Uterus (tissue), 4 donors: Measurements from ENCODE around the gene ATP5F1C. TPM values are rescaled to one million over a fixed set of nuclear protein-coding genes. Genes with fewer than 3 reads are reported as not detected.
"Not testable (repeated sequence)": the region's sequence is repeated elsewhere in the genome, so short reads cannot be mapped to it uniquely, and the experiment has no call there.

Experiments
- DNase-seq, 2 donors: peaks; one replicate each; pipeline ENCODE4 v3.0.0-alpha.2; 2019 to 2020
- H3K27ac ChIP-seq, 2 donors: fragments of 200-600 bp; sonication (generic); 1 replicate in 1 of 2; 2 replicates in 1 of 2; pipeline ENCODE4 v1.5.1; 2016 to 2018
- H3K27me3 ChIP-seq, 2 donors: fragments of 200-600 bp; sonication (generic); one replicate each; pipeline ENCODE4 v1.5.1; 2018 to 2019; ENCODE audit warnings: control low read depth in 1 of 2
- H3K36me3 ChIP-seq, 2 donors: fragments of 200-600 bp; sonication (generic); one replicate each; pipeline ENCODE4 v1.5.1; 2019; ENCODE audit warnings: control low read depth in 1 of 2
- H3K4me1 ChIP-seq, 2 donors: fragments of 200-600 bp; sonication (generic); one replicate each; pipeline ENCODE4 v1.5.1; 2018 to 2019; ENCODE audit warnings: control low read depth in 1 of 2
- H3K4me3 ChIP-seq, 2 donors: fragments of 200-600 bp; sonication (generic); 1 replicate in 1 of 2; 2 replicates in 1 of 2; pipeline ENCODE4 v1.5.1; 2018 to 2019; ENCODE audit warnings: mild to moderate bottlenecking in 1 of 2
- H3K9me3 ChIP-seq, 2 donors: fragments of 200-600 bp; sonication (generic); one replicate each; pipeline ENCODE4 v1.5.1; 2019; ENCODE audit warnings: control low read depth in 1 of 2
- CTCF ChIP-seq, 4 experiments: fragments of 200-600 bp in 2 of 4; fragments of 450-650 bp in 2 of 4; sonication (generic) in 2 of 4; IDR thresholded peaks; one replicate each; pipeline ENCODE4 v1.5.1; 2016 to 2019; ENCODE audit warnings: antibody characterized with exemption in 4 of 4, mild to moderate bottlenecking in 2 of 4, moderate library complexity in 1 of 4
- POLR2A ChIP-seq, 2 donors: fragments of 450-650 bp; IDR thresholded peaks; one replicate each; pipeline ENCODE4 v1.6.1; 2016; ENCODE audit warnings: antibody characterized with exemption in 2 of 2, mild to moderate bottlenecking in 1 of 2, moderate library complexity in 1 of 2
- intact Hi-C: fragments of 100-400 bp; cut with DNase I; formaldehyde crosslinking; loops from one replicate; pipeline ENCODE4 v1.15.1; 2023; ENCODE audit warnings: low total_unique reads
- total RNA-seq, 4 donors: library from RNA; depleted of rRNA in 3 of 4; stranded (reverse); fragments of >200 nt in 3 of 4; gene quantifications; one replicate each; pipeline versions ENCODE4 v1.1.0 to v1.2.4, GENCODE V29; 2014 to 2023
- donor health status: DM: yes; HTN: yes; CAD: no.

The ATP5F1C gene
- total RNA-seq, 4 donors from 2014 or later = 126 to 327 (median 230) TPM

DNA sequence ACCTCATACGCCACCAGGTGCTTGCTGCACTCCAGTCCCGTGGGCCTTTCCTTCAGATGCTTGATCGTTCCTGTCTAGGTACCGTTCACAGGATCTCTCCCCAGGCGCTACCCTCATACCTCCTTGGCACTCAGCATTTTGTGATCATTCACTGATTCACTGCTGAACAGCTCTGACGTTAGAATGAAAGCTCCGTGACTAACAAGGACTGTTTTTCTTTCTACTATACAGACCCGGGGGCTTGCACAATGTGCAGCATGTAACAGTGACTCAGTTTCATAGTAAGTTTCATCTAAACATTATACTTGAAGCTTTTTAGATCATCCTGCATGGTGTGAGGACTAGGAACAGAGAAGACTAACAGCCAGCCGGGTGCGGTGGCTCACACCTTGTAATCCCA is 20.8 kb upstream of the ATP5F1C start:
- Histone ChIP-seq H3K4me3 (no peak overlapping the region), H3K9me3 (no peaks in the 10 kb centered on the region), H3K4me1 (no peaks in the 10 kb centered on the region), H3K36me3 (no peaks in the 10 kb centered on the region), H3K27me3 (no peaks in the 10 kb centered on the region), H3K27ac (no peak overlapping the region)
- intact Hi-C loops = no loop called here
- no peak for DNase-seq
- no peak for TF ChIP-seq POLR2A (IDR thresholded peaks at IDR 0.05)
- TF ChIP-seq CTCF (IDR thresholded peaks at IDR 0.05) = no peak

GRCh38 chr10:7768417-7768816 is 19.6 kb upstream of the ATP5F1C start:
- Histone ChIP-seq H3K36me3 (no peaks in the 10 kb centered on the region), H3K27ac (no peak overlapping the region), H3K27me3 (no peaks in the 10 kb centered on the region), H3K4me1 (no peaks in the 10 kb centered on the region), H3K4me3 (no peak overlapping the region), H3K9me3 (no peaks in the 10 kb centered on the region)
- TF ChIP-seq CTCF (IDR thresholded peaks at IDR 0.05) = no peak
- TF ChIP-seq POLR2A (IDR thresholded peaks at IDR 0.05) = no peak
- intact Hi-C loops = no loop called here
- DNase-seq = no peak

DNA sequence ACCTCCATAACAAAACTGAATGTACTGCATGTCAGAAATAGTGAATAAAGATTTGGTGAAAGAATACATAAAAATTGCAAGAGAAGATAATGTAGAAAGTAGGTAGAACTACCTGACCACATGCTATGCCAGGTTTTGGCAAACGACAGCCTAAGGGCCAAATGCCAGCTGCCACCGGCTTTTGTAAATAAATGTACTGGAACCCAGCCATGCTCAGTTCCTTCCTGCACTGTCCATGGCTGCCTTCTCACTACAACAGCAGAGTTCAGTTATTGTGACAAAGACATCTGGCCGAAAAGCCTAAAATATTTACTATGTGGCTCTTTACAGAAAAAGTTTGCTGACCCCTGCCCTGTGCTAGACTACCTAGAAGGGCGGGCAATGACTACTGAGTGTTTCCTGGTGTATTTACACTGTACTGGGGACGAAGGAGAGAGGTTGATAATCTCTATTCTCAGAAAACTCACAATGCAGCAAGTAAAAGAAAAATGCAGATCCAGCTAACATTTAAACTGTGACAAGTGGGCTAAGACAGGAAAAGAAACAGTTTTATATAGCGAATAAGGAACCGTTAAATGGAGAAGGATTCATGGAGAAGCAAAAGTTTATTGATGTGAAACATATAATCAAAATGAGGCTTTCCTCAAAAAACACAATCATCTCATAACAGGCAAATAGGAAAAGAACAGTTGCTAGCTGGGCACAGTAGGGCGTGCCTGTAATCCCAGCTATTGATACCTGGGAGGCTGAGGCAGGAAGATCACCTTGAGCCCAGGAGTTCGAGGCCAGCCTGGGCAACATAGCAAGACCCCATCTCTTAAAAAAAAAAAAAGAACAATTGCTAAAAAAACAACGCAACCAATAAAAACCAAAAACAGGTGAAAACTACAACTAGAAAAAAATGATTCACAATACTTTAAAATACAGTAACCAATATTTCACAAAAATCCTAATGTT is 13.9 kb upstream of the ATP5F1C start:
- TF ChIP-seq POLR2A (IDR thresholded peaks at IDR 0.05) (no peak), CTCF (IDR thresholded peaks at IDR 0.05) (no peak)
- H3K9me3 ChIP-seq = no peaks in the 10 kb centered on the region
- intact Hi-C loops = no loop called here

DNA sequence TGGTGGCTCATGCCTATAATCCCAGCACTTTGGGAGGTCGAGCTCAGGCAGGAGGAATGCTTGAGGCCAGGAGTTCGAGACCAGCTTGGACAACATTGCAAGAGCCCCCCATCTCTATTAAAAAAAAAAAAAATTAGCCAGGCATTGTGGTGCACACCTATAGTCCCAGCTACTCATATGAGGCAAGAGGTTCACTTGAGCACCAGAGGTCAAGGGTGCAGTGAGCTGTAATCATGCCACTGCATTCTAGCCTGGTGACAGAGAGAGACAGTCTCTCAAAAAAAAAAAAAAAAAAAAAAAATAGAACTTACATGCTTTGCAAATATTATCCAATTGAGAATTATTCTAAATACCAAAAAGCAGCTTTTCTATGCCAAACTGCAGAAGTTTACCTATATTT is 11.2 kb upstream of the ATP5F1C start:
- no peaks in the 10 kb centered on the region for H3K36me3 ChIP-seq
- no peak for TF ChIP-seq CTCF (IDR thresholded peaks at IDR 0.05)
- TF ChIP-seq POLR2A (IDR thresholded peaks at IDR 0.05) = no peak
- intact Hi-C loops = no loop called here

More for the DNA sequence above, 13.9 kb upstream of the ATP5F1C start:
- H3K4me1 ChIP-seq = no peaks in the 10 kb centered on the region
- H3K4me3 ChIP-seq = no peak overlapping the region
- no peaks in the 10 kb centered on the region for H3K36me3 ChIP-seq
- DNase-seq = peak in 1 of 2 donors; percentile 17
- no peak overlapping the region for H3K27ac ChIP-seq
- no peaks in the 10 kb centered on the region for H3K27me3 ChIP-seq

GRCh38 chr10:7782194-7782593 is 5.8 kb upstream of the ATP5F1C start:
- H3K27me3 ChIP-seq, DNase-seq, H3K4me1 ChIP-seq, intact Hi-C loops, H3K27ac ChIP-seq, H3K4me3 ChIP-seq, H3K9me3 ChIP-seq, H3K36me3 ChIP-seq: not testable (repeated sequence)

More for the DNA sequence above, 11.2 kb upstream of the ATP5F1C start:
- H3K9me3 ChIP-seq = no peaks in the 10 kb centered on the region
- no peak overlapping the region for H3K27ac ChIP-seq
- DNase-seq = no peak
- H3K4me3 ChIP-seq = no peak overlapping the region
- no peaks in the 10 kb centered on the region for H3K4me1 ChIP-seq
- no peaks in the 10 kb centered on the region for H3K27me3 ChIP-seq
